IgD-negative memory B cell (primary cell): ENCODE results near the gene TYROBP. TPM values are rescaled to one million over a fixed set of nuclear protein-coding genes. Genes with fewer than 3 reads are reported as not detected.

Experiments
- H3K27ac Mint-ChIP-seq, 3 donors: one replicate each; pipeline ENCODE4 v1.8.0; 2020 to 2022; ENCODE audit warnings: mild to moderate bottlenecking in 3 of 3, mixed read lengths in 3 of 3, moderate library complexity in 1 of 3
- H3K27me3 Mint-ChIP-seq: one replicate; pipeline ENCODE4 v1.8.0; 2021; ENCODE audit warnings: mixed read lengths
- H3K36me3 Mint-ChIP-seq: one replicate; pipeline ENCODE4 v1.8.0; 2020; ENCODE audit warnings: mild to moderate bottlenecking, mixed read lengths
- H3K4me1 Mint-ChIP-seq, 3 donors: one replicate each; pipeline ENCODE4 v1.8.0; 2020 to 2022; ENCODE audit warnings: mixed read lengths in 3 of 3, mild to moderate bottlenecking in 1 of 3
- H3K4me3 Mint-ChIP-seq, 4 donors: one replicate each; pipeline ENCODE4 v1.8.0; 2020 to 2022; ENCODE audit warnings: mild to moderate bottlenecking in 4 of 4, mixed read lengths in 4 of 4, moderate library complexity in 3 of 4
- H3K9me3 Mint-ChIP-seq, 3 donors: one replicate each; pipeline ENCODE4 v1.8.0; 2020 to 2021; ENCODE audit warnings: mixed read lengths in 3 of 3, mild to moderate bottlenecking in 1 of 3
- polyA plus RNA-seq: library from polyadenylated mRNA; unstranded; fragments of 300-500 nt; fragmentation: Illumina TruSeq; gene quantifications from one replicate; pipeline ENCODE4 v1.2.3, GENCODE V29; 2021

Gene TYROBP
- polyA plus RNA-seq, 1 donor from 2014 or later = 13.7 TPM

GRCh38 chr19:35863018-35863417, 45.1 kb downstream of the TYROBP start:
- Mint-ChIP-seq H3K27me3 (peaks cover 55% of the 10 kb centered on the region), H3K4me3 (no peak overlapping the region), H3K36me3 (peaks cover 2% of the 10 kb centered on the region), H3K9me3 (peaks cover 0 to 4% (median 0%) of the 10 kb centered on the region in 3 donors), H3K27ac (no peak overlapping the region), H3K4me1 (no peaks in the 10 kb centered on the region)

GRCh38 chr19:35862528-35862927, 45.6 kb downstream of the TYROBP start:
- H3K4me3 Mint-ChIP-seq = no peak overlapping the region
- H3K27me3 Mint-ChIP-seq = peaks cover 55% of the 10 kb centered on the region
- H3K27ac Mint-ChIP-seq = no peak overlapping the region
- H3K36me3 Mint-ChIP-seq = peaks cover 2% of the 10 kb centered on the region
- H3K4me1 Mint-ChIP-seq = peaks cover 0 to 2% (median 2%) of the 10 kb centered on the region in 3 donors
- peaks cover 0 to 3% (median 0%) of the 10 kb centered on the region in 3 donors for H3K9me3 Mint-ChIP-seq

DNA sequence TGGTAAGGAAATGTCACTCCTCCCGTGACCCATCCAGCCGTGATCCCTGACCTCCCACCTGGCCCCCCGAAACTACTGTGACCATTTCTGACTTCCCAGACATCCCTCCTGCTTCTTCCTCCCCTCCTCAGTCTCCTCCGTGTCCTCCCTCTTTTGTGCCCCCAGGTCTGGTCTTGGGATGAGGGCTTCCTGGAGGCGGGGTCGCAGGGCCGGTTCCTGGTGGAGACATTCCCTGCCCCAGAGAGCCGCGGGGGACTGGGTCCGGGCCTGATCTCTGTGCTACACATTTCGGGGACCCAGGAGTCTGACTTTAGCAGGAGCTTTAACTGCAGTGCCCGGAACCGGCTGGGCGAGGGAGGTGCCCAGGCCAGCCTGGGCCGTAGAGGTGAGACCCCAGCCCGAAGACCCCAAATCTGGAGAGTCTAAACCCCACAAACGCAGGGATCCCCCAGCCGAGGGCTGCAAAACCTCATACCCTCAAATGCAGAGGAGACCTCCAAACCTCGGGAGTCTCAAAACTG, 46.4 kb downstream of the TYROBP start:
- Mint-ChIP-seq H3K27ac (no peak overlapping the region), H3K9me3 (peaks cover 0 to 2% (median 0%) of the 10 kb centered on the region in 3 donors), H3K36me3 (peaks cover 2% of the 10 kb centered on the region), H3K27me3 (peaks cover 61% of the 10 kb centered on the region), H3K4me3 (no peak overlapping the region), H3K4me1 (peaks cover 0 to 7% (median 4%) of the 10 kb centered on the region in 3 donors)

- peaks cover 2% of the 10 kb centered on the region for H3K36me3 Mint-ChIP-seq
- H3K27me3 Mint-ChIP-seq = peaks cover 57% of the 10 kb centered on the region
- H3K27ac Mint-ChIP-seq = peak overlapping the region in 1 of 3 donors; percentile 83
- no peak overlapping the region for H3K4me3 Mint-ChIP-seq
- H3K4me1 Mint-ChIP-seq = peaks cover 0 to 7% (median 4%) of the 10 kb centered on the region in 3 donors
- peaks cover 0 to 2% (median 0%) of the 10 kb centered on the region in 3 donors for H3K9me3 Mint-ChIP-seq
Measured at GRCh38 chr19:35860818-35861639, 47.1 kb downstream of the TYROBP start.

- Mint-ChIP-seq H3K4me1 (peaks cover 0 to 7% (median 4%) of the 10 kb centered on the region in 3 donors), H3K4me3 (peak overlapping the region in 1 of 4 donors; percentile 80), H3K27ac (no peak overlapping the region), H3K36me3 (peaks cover 2% of the 10 kb centered on the region), H3K9me3 (peaks cover 0 to 1% (median 0%) of the 10 kb centered on the region in 3 donors), H3K27me3 (peaks cover 56% of the 10 kb centered on the region)
Measured at GRCh38 chr19:35860436-35860817, 47.7 kb downstream of the TYROBP start.

DNA sequence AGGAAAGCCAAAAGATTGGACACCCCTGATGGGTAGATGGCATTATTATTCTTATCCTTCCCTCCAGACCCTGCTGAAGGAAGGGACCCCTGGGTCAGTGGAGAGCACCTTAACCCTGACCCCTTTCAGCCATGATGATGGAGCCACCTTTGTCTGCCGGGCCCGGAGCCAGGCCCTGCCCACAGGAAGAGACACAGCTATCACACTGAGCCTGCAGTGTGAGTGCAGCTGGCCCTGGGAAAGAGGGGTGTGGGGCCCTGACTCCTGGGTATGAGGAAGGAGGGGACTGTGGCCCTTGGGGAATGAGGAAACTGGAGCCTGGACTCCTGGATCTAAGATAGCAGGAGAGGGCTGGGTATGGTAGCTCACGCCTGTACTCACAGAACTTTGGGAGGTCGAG, 48.7 kb downstream of the TYROBP start:
- Mint-ChIP-seq H3K4me1 (peaks cover 0 to 9% (median 4%) of the 10 kb centered on the region in 3 donors), H3K4me3 (no peak overlapping the region), H3K27me3 (peaks cover 63% of the 10 kb centered on the region), H3K27ac (no peak overlapping the region), H3K9me3 (no peaks in the 10 kb centered on the region), H3K36me3 (peaks cover 2% of the 10 kb centered on the region)

DNA sequence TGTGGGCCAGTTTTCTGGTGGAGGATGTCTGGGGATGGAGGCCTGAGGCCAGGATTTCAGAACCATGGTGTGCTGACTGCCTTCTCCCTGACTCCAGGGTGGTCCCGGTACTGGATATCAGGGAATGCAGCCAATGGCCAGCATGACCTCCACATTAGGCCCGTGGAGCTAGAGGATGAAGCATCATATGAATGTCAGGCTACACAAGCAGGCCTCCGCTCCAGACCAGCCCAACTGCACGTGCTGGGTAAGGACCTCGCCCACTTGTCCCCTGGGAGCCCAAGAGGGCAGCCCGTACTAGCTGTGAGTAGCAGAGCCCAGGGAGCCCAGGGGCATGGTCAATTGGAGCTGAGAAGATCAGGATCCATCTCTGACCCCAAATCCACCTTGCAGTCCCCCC, 49.8 kb downstream of the TYROBP start:
- Mint-ChIP-seq H3K36me3 (peaks cover 2% of the 10 kb centered on the region), H3K27ac (no peak overlapping the region), H3K9me3 (peaks cover 0 to 2% (median 0%) of the 10 kb centered on the region in 3 donors), H3K4me3 (peak overlapping the region in 1 of 4 donors; percentile 28), H3K4me1 (peaks cover 0 to 9% (median 4%) of the 10 kb centered on the region in 3 donors), H3K27me3 (peaks cover 65% of the 10 kb centered on the region)

DNA sequence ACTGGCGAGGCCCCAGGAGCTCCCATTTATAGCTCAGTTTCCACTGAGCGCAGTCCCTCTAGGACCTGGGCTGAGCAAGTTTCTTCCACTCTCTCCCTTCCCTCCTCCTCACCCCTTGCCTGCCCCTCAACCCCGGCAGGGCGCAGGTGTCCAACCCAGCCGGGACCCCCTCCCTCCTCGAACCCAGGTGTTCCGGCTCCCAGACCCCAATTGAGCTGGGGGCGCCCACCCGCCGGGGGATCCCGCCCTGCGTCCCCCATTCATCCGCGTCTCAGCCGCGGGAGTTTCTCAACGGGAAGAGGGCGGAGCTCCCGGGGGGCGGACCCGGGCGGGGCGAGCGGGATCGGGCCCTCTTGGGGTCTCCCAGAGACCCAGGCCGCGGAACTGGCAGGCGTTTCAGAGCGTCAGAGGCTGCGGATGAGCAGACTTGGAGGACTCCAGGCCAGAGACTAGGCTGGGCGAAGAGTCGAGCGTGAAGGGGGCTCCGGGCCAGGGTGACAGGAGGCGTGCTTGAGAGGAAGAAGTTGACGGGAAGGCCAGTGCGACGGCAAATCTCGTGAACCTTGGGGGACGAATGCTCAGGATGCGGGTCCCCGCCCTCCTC, 51.4 kb downstream of the TYROBP start, which contains the start of gene KIRREL2:
KIRREL2 (plus strand) TSS at position 366 of the 604 bp plus-strand sequence; CDS start at position 575, 209 bp downstream.
- H3K27me3 Mint-ChIP-seq = peaks cover 57% of the 10 kb centered on the region
- H3K4me1 Mint-ChIP-seq = peaks cover 3 to 9% (median 4%) of the 10 kb centered on the region in 3 donors
- peak within 1 kb of the TSS; percentile 73 to 90 (median 80) for H3K4me3 Mint-ChIP-seq
- peaks cover 0 to 3% (median 0%) of the 10 kb centered on the region in 3 donors for H3K9me3 Mint-ChIP-seq
- peaks cover 2% of the 10 kb centered on the region for H3K36me3 Mint-ChIP-seq
- peak within 1 kb of the TSS in 1 of 3 donors; percentile 87 for H3K27ac Mint-ChIP-seq

Other genes starting within 250 kb of the TYROBP start
- not detected for gene UPK1A, start 241.8 kb downstream of the TYROBP start, polyA plus RNA-seq
- 31.6 TPM for gene ZBTB32, start 203.7 kb downstream of the TYROBP start, polyA plus RNA-seq
- 2.7 TPM for gene KMT2B, start 190.3 kb downstream of the TYROBP start, polyA plus RNA-seq
- 140 TPM for gene IGFLR1, start 165.8 kb downstream of the TYROBP start, polyA plus RNA-seq
- 74.8 TPM for gene U2AF1L4, start 162.9 kb downstream of the TYROBP start, polyA plus RNA-seq
- 85.0 TPM for gene PSENEN, start 162.6 kb downstream of the TYROBP start, polyA plus RNA-seq
- 8.2 TPM for gene LIN37, start 159.7 kb downstream of the TYROBP start, polyA plus RNA-seq
- not detected for gene HSPB6, start 151.3 kb downstream of the TYROBP start, polyA plus RNA-seq
- 7.3 TPM for gene PROSER3, start 150.1 kb downstream of the TYROBP start, polyA plus RNA-seq
- gene ARHGAP33, start 132.7 kb downstream of the TYROBP start, polyA plus RNA-seq = not detected
- gene PRODH2, start 95.5 kb downstream of the TYROBP start, polyA plus RNA-seq = not detected
- gene NPHS1, start 55.8 kb downstream of the TYROBP start, polyA plus RNA-seq = not detected
- gene KIRREL2, start 51.4 kb downstream of the TYROBP start, polyA plus RNA-seq = not detected
- gene APLP1, start 39.7 kb downstream of the TYROBP start, polyA plus RNA-seq = not detected
- gene NFKBID, start 7.8 kb downstream of the TYROBP start, polyA plus RNA-seq = 28.6 TPM
- gene HCST, start 5.8 kb downstream of the TYROBP start, polyA plus RNA-seq = 118 TPM
- 0.15 TPM for gene LRFN3, start 28.1 kb upstream of the TYROBP start, polyA plus RNA-seq
- gene SDHAF1, start 86.9 kb upstream of the TYROBP start, polyA plus RNA-seq = 53.7 TPM
- not detected for gene SYNE4, start 100.5 kb upstream of the TYROBP start, polyA plus RNA-seq
- gene ALKBH6, start 105.9 kb upstream of the TYROBP start, polyA plus RNA-seq = 15.7 TPM
- 0.23 TPM for gene CLIP3, start 124.6 kb upstream of the TYROBP start, polyA plus RNA-seq
- gene THAP8, start 146.0 kb upstream of the TYROBP start, polyA plus RNA-seq = 5.6 TPM
- 0.81 TPM for gene WDR62, start 146.6 kb upstream of the TYROBP start, polyA plus RNA-seq
- gene OVOL3, start 202.8 kb upstream of the TYROBP start, polyA plus RNA-seq = not detected
- 144 TPM for gene POLR2I, start 206.6 kb upstream of the TYROBP start, polyA plus RNA-seq
- 269 TPM for gene TBCB, start 207.2 kb upstream of the TYROBP start, polyA plus RNA-seq
- gene CAPNS1, start 231.8 kb upstream of the TYROBP start, polyA plus RNA-seq = 139 TPM
- gene COX7A1, start 244.2 kb upstream of the TYROBP start, polyA plus RNA-seq = not detected